Hematopoietic multipotent progenitor cell treated with erythropoietin and hydrocortisone succinate and interleukin-3 and kit ligand, for 17 days (in vitro differentiated cells): ENCODE measurements around the gene PBRM1.
"Not testable (repeated sequence)": the region's sequence is repeated elsewhere in the genome, so short reads cannot be mapped to it uniquely, and the experiment has no call there.

ENCODE experiments used
- DNase-seq: peaks from one replicate; pipeline ENCODE4 v3.0.0-alpha.2; 2015; ENCODE audit warnings: low spot score

PBRM1 gene

DNA sequence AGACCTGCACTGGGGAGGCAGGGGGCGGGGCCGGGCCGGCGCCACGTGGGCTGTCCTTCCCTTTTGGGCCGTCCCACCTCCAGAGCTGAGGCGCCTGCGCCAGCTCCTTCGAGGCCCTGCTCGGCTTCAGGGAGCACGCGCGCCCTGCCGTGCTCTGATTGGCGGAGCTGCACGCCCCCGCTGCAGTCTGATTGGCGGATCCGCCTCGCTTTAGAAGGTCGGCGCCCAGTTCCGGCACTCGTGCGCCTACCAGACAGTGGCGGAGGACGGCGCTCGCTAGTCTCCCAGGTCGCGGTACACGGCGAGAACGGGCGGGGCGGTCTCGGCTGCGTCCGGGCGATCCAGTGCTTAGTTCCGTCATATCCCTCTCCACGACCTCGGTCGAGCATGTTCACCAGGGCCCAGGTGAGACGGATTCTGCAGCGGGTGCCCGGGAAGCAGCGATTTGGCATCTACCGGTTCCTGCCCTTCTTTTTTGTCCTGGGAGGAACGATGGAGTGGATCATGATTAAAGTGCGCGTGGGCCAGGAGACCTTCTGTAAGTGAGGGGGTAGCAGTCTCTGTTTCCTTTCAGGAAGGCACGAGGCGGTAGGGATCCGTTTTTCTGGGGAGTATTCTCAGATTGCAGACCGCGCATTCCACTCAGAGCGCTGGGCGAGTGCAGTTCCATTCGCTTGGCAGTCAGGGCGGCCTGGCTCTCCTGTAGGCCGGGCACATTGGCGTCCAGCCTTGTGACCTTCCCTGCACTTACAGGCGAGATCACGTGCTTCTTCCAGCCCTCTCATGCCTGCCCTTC lies 149.1 kb downstream of the PBRM1 start, which contains the start of gene UQCC5:
UQCC5 (plus strand) TSS at position 237 of the 796 bp plus-strand sequence; CDS start at position 388, 151 bp downstream.
- DNase-seq: peak; percentile 95

GRCh38 chr3:52536112-52536368 lies 149.7 kb downstream of the PBRM1 start:
- no peak for DNase-seq

DNA sequence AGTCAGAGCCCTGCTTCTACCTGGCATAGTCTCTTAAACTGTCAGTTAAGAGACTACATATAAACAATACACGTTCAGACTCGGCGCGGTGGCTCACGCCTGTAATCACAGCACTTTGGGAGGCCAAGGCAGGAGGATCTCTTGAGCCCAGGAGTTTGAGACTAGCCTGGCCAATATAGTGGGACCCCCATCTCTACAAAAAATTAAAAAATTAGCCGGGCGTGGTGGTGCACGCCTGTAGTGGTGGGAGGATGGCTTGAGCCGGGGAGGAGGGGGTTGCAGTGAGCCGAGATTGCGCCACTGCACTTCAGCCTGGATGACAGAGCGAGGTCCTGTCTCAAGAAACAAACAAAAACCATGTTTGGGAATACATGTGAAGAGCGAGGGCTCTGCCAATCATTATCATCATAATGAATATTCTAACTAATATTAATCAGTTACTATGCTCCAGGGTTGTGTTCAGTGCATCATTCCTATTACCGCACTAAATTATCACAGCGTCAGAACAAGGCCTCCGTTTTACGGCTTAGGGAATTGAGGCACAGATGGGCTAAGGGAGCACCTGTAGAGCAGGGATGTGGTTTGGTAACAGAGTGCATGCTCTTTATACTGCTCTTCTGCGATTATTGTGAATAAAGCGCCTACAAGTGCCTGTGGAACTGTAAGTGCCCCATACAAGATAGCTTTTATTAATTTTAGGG lies 150.2 kb downstream of the PBRM1 start:
- DNase-seq: no peak

- no peak for DNase-seq
Observed at GRCh38 chr3:52534281-52535183, 151.2 kb downstream of the PBRM1 start.

DNA sequence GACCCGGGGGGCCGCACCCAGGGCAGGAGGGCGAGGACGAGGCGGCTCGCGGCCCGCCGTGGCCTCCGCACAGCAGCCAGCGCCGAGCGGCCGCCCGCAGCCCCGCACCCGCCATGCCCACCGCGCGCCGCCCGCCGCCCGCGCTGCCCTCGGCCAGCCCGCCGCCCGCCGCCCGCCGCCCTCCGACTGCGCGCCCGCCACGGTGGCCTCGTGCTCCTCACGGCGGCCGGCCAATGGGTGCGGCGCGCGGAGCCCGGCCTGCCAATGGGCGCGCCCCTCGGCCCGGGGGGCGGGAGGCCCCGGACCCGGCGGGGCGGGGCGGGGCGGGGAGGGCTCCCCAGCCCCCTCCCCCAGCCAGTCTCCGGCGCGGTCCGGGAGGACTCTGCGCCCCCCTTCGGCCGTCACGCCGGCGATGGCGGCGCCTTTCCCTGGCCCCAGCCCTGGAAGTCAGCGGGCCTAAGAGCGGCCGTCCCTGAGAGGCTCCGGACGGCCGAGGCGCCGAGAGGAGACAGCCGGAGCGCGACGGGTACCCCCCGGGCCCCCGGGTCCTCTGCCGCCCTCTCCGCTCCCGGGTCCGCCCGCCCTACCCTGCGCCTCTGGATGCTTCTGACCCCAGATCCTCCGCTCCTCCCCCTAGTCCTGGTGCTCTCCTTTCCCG lies 152.0 kb downstream of the PBRM1 start, which contains the start of gene NT5DC2:
NT5DC2 (minus strand) TSS at position 235 of the 658 bp plus-strand sequence; CDS start at position 115, 120 bp downstream.
- DNase-seq: peak; percentile 57

GRCh38 chr3:52532838-52533622 lies 152.7 kb downstream of the PBRM1 start:
- DNase-seq: no peak

DNA sequence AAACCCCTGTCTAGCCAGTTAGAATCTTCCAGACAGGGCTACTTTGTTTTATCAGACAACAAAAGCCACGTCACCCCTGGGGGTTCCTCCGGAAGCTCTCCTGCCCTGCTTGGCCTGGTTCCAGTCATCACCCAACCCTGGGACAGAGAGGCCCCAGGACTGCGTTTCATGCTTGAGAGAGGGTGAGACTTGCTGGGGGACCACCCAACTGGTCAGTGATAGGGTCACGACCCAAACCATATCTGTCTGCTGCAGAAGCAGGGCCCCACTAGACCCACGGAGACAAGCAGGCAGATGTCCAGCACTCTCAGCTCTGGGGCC lies 153.2 kb downstream of the PBRM1 start:
- DNase-seq: no peak

GRCh38 chr3:52531860-52532516 lies 153.7 kb downstream of the PBRM1 start:
- no peak for DNase-seq

DNA sequence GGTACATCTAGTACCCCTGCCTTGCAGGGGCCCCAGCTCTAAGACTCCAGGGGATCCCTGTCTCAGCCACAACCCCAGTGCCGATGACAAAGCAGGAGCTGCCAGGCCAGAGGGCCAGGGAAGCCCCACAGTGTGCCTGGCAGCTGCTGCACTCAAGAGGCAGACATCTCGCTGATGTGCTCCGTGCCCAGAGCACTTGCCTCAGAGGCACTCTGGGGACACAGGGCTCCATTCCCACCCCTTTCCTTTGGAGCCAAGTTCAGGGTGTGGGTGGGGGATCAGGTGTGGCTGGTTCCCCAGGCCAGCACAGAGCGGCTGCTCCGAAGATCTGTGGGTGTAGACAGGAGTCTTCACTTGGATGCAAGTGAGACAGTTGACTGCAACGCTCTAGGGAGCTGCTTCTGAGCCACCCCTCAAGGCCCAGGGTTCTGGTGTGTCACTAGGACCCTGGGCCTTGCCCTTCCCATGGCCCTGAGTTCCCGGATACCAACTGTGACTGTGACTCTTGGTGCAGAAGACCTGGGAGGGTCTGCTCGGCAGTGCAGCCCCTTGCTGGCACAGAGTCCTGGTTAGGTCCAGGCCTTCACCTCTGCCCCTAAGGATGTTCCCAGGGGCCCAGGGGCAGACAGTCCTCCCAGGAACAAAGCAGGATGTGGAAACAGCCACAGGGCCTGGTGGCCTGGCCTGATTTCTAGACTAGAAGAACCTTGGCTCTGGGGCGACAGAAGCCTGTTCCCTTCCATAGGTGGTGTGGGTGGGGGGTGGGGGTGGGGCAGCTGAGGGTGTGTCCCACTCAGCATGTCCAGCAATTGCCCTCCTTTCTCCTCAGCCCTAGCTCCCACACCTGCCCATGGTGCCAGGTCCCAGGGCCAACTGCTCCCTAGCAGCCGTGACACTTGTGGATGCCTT lies 154.5 kb downstream of the PBRM1 start:
- no peak for DNase-seq

GRCh38 chr3:52529376-52530333 lies 156.1 kb downstream of the PBRM1 start:
- DNase-seq: no peak

DNA sequence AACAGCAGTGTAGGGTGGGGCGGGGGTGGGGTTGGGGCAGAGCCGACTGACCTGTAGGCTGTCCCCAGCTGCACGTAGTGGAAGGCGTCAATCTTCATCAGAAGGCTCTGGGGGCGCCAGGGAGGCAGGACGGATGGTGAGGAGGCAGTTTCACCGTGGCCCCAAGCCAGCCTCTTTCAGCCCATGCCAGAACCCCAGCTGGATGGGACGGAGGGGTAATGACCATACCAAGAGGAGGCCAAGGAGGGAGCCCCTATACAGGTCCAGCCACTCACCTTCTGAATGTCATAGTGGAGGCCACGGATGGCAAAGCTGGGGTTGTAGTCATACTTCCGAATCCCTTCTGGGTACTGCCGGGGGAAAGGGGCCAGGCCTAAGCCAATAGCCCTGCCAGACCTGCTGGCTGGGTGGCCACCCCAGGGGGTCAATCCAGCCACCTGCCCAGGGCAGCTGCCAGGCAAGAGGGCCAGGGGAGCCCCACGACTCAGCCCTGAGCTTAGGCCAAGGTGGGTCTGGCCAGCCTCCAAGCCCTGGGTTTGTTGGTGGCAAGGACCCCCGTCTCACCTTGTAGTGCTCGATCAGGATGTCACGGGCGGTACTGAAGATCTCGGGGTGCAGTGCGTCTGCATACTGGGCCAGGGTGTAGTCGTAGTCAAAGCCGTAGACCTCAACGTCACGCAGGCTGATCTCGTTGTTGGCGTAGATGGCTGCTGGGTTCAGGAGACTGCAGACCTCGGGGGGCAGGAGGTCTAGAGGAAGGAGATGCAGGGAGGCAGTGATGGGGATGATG lies 156.9 kb downstream of the PBRM1 start:
- DNase-seq: no peak

DNA sequence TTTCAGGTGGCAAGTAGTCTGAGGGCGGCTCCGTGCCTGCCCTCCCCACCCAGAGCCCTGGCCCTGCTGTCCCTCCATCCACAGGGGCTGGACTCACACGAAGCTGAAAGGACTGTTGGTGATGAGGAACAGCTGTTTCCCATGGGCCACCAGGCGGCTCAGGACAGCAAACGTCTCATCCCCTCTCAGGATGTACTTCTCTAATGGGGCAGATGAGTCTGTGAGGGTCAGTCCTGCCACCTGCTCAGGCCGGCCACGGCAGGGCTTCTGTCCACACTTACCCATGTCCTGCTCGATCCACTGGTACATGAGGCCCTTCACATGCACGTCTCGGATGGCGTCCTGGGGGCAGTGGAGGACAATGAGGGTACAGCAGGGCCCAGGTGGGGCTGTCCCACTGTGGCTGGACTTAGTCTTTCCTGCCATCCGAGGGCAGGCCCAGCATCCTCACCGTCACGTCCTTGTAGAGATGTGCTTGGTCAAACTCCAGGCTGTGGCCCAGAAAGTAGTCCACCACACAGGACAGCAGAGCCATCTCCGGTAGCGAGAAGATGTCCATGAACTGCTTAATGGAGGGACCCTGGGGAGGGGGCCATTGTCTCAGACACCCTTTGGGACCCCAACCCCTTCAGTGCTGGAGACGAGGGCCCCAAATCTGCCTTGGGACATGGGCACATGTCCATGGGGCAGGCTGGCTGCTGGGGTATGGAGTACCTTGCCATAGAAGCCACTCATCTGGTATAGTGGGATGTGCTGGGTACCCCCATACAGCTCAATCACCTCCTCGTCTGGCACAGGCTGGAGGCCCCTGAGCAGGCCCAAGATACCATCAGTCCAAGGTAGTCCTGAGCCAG lies 157.8 kb downstream of the PBRM1 start:
- no peak for DNase-seq

GRCh38 chr3:52527039-52527731 lies 158.5 kb downstream of the PBRM1 start:
- DNase-seq: no peak

DNA sequence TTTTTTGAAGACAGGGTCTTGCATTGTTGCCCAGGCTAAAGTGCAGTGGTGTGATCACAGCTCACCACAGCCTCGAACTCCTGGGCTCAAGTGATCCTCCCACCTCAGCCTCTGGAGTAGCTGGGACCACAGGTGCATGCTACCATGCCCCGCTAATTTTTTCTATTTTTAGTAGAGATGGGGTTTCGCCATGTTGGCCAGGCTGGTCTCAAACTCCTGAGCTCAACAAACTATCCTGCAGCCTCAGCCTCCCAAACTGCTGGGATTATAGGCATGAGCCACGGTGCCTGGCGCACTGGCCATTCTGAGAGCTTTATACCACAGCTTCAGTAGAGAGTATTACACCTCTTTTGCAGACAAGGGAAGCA lies 159.1 kb downstream of the PBRM1 start:
- not testable (repeated sequence) for DNase-seq

- no peak for DNase-seq
Observed at GRCh38 chr3:52525680-52526561, 159.8 kb downstream of the PBRM1 start.
